Activated naive CD4-positive, alpha-beta T cell treated with anti-CD3 and anti-CD28 coated beads for 36 hours (primary cell): ENCODE results near the gene PTCD2. TPM values are rescaled to one million over a fixed set of nuclear protein-coding genes. Genes with fewer than 3 reads are reported as not detected.

Experiments used
- CTCF ChIA-PET: fragments of 350-600 bp; sonication (Branson Sonifier 250); formaldehyde crosslinking; loops from one replicate; lab custom pipeline; 2021; ENCODE audit warnings: antibody characterized with exemption; lab: Charles Lee
- DNase-seq: peaks from one replicate; pipeline ENCODE4 v3.0.0-alpha.2; 2020
- H3K27ac Mint-ChIP-seq: one replicate; pipeline ENCODE4 v1.8.0; 2021; ENCODE audit warnings: mild to moderate bottlenecking, mixed read lengths
- H3K27me3 Mint-ChIP-seq: one replicate; pipeline ENCODE4 v1.8.0; 2021; ENCODE audit warnings: low read depth, mixed read lengths
- H3K36me3 Mint-ChIP-seq: one replicate; pipeline ENCODE4 v1.8.0; 2021; ENCODE audit warnings: low read depth, mixed read lengths
- H3K4me1 Mint-ChIP-seq: one replicate; pipeline ENCODE4 v1.8.0; 2021; ENCODE audit warnings: low read depth, mixed read lengths
- H3K4me3 Mint-ChIP-seq: one replicate; pipeline ENCODE4 v1.8.0; 2021; ENCODE audit warnings: mild to moderate bottlenecking, moderate library complexity, mixed read lengths
- H3K9me3 Mint-ChIP-seq: one replicate; pipeline ENCODE4 v1.8.0; 2021; ENCODE audit warnings: mixed read lengths
- intact Hi-C: fragments of 100-400 bp; cut with micrococcal nuclease; formaldehyde crosslinking; loops from one replicate; pipeline ENCODE4 v1.15.1; 2023
- total RNA-seq, 2 experiments: library from RNA; stranded (reverse); gene quantifications; one replicate each; pipeline ENCODE4 v1.2.3, GENCODE V29; 2021

PTCD2 gene
- total RNA-seq, 2 experiments from 2014 or later, result 10.1 to 11.6 TPM

GRCh38 chr5:72372923-72373322 is 52.8 kb downstream of the PTCD2 start:
- CTCF ChIA-PET, result interaction anchor here (0.7 kb wide), 1 partner anchor 17 kb away, joined by 3 read pairs; no protein-coding TSS in a partner anchor
- Mint-ChIP-seq H3K4me1 (no peaks in the 10 kb centered on the region), H3K9me3 (no peaks in the 10 kb centered on the region), H3K4me3 (no peak overlapping the region), H3K36me3 (peaks cover 4% of the 10 kb centered on the region), H3K27ac (no peak overlapping the region), H3K27me3 (peaks cover 3% of the 10 kb centered on the region)
- no peak for DNase-seq
- intact Hi-C loops, result no loop called here

- intact Hi-C loops, result no loop called here
- no peak overlapping the region for H3K4me3 Mint-ChIP-seq
- H3K9me3 Mint-ChIP-seq, result no peaks in the 10 kb centered on the region
- no peak for DNase-seq
- H3K27me3 Mint-ChIP-seq, result peaks cover 3% of the 10 kb centered on the region
- H3K27ac Mint-ChIP-seq, result no peak overlapping the region
- CTCF ChIA-PET, result no interaction called here
- H3K4me1 Mint-ChIP-seq, result no peaks in the 10 kb centered on the region
- H3K36me3 Mint-ChIP-seq, result peaks cover 4% of the 10 kb centered on the region
These were observed 54.7 kb downstream of the PTCD2 start for GRCh38 chr5:72374844-72375243.

- no peaks in the 10 kb centered on the region for H3K4me1 Mint-ChIP-seq
- CTCF ChIA-PET, result no interaction called here
- H3K4me3 Mint-ChIP-seq, result no peak overlapping the region
- no peaks in the 10 kb centered on the region for H3K36me3 Mint-ChIP-seq
- DNase-seq, result no peak
- H3K27me3 Mint-ChIP-seq, result peaks cover 3% of the 10 kb centered on the region
- no peaks in the 10 kb centered on the region for H3K9me3 Mint-ChIP-seq
- H3K27ac Mint-ChIP-seq, result no peak overlapping the region
- intact Hi-C loops, result no loop called here
These were observed 56.2 kb downstream of the PTCD2 start for GRCh38 chr5:72376381-72376780.

- peaks cover 3% of the 10 kb centered on the region for H3K27me3 Mint-ChIP-seq
- H3K4me3 Mint-ChIP-seq, result no peak overlapping the region
- no peaks in the 10 kb centered on the region for H3K9me3 Mint-ChIP-seq
- intact Hi-C loops, result no loop called here
- no peaks in the 10 kb centered on the region for H3K36me3 Mint-ChIP-seq
- no peak overlapping the region for H3K27ac Mint-ChIP-seq
- H3K4me1 Mint-ChIP-seq, result no peaks in the 10 kb centered on the region
- CTCF ChIA-PET, result no interaction called here
- DNase-seq, result no peak
These were observed 57.9 kb downstream of the PTCD2 start for GRCh38 chr5:72377910-72378638.

GRCh38 chr5:72378639-72379289 is 58.6 kb downstream of the PTCD2 start:
- intact Hi-C loops, result no loop called here
- CTCF ChIA-PET, result interaction anchor here (0.7 kb wide), 1 partner anchor 406 kb away, joined by 3 read pairs; no protein-coding TSS in a partner anchor
- DNase-seq, result no peak
- Mint-ChIP-seq H3K4me1 (no peaks in the 10 kb centered on the region), H3K9me3 (no peaks in the 10 kb centered on the region), H3K27ac (no peak overlapping the region), H3K36me3 (no peaks in the 10 kb centered on the region), H3K4me3 (no peak overlapping the region), H3K27me3 (peaks cover 3% of the 10 kb centered on the region)

- CTCF ChIA-PET, result no interaction called here
- H3K27me3 Mint-ChIP-seq, result peaks cover 3% of the 10 kb centered on the region
- H3K36me3 Mint-ChIP-seq, result no peaks in the 10 kb centered on the region
- no peak for DNase-seq
- no peak overlapping the region for H3K4me3 Mint-ChIP-seq
- no peak overlapping the region for H3K27ac Mint-ChIP-seq
- no peaks in the 10 kb centered on the region for H3K4me1 Mint-ChIP-seq
- no peaks in the 10 kb centered on the region for H3K9me3 Mint-ChIP-seq
- intact Hi-C loops, result no loop called here
These were observed 59.8 kb downstream of the PTCD2 start for GRCh38 chr5:72379936-72380335.

GRCh38 chr5:72380492-72381274 is 60.5 kb downstream of the PTCD2 start:
- CTCF ChIA-PET, result no interaction called here
- no peaks in the 10 kb centered on the region for H3K9me3 Mint-ChIP-seq
- H3K27ac Mint-ChIP-seq, result no peak overlapping the region
- no peaks in the 10 kb centered on the region for H3K36me3 Mint-ChIP-seq
- no peak for DNase-seq
- no peak overlapping the region for H3K4me3 Mint-ChIP-seq
- intact Hi-C loops, result no loop called here
- no peaks in the 10 kb centered on the region for H3K27me3 Mint-ChIP-seq
- H3K4me1 Mint-ChIP-seq, result no peaks in the 10 kb centered on the region

- Mint-ChIP-seq H3K27ac (no peak overlapping the region), H3K4me1 (no peaks in the 10 kb centered on the region), H3K4me3 (no peak overlapping the region), H3K36me3 (no peaks in the 10 kb centered on the region), H3K27me3 (no peaks in the 10 kb centered on the region), H3K9me3 (no peaks in the 10 kb centered on the region)
- CTCF ChIA-PET, result no interaction called here
- DNase-seq, result no peak
- intact Hi-C loops, result no loop called here
These were observed 63.1 kb downstream of the PTCD2 start for GRCh38 chr5:72383280-72383679.

GRCh38 chr5:72383726-72384125 is 63.6 kb downstream of the PTCD2 start:
- Mint-ChIP-seq H3K27ac (no peak overlapping the region), H3K36me3 (no peaks in the 10 kb centered on the region), H3K4me3 (no peak overlapping the region), H3K27me3 (no peaks in the 10 kb centered on the region), H3K4me1 (no peaks in the 10 kb centered on the region), H3K9me3 (no peaks in the 10 kb centered on the region)
- intact Hi-C loops, result no loop called here
- CTCF ChIA-PET, result no interaction called here
- DNase-seq, result no peak

- Mint-ChIP-seq H3K27me3 (no peaks in the 10 kb centered on the region), H3K4me3 (no peak overlapping the region), H3K9me3 (no peaks in the 10 kb centered on the region), H3K4me1 (no peaks in the 10 kb centered on the region), H3K36me3 (no peaks in the 10 kb centered on the region), H3K27ac (no peak overlapping the region)
- DNase-seq, result no peak
- CTCF ChIA-PET, result interaction anchor here (0.8 kb wide), 1 partner anchor 19 kb away, joined by 3 read pairs; no protein-coding TSS in a partner anchor
- intact Hi-C loops, result no loop called here
These were observed 66.5 kb downstream of the PTCD2 start for GRCh38 chr5:72386639-72387038.

GRCh38 chr5:72387985-72388384 is 67.8 kb downstream of the PTCD2 start:
- DNase-seq, result no peak
- intact Hi-C loops, result no loop called here
- Mint-ChIP-seq H3K27ac (no peak overlapping the region), H3K9me3 (no peaks in the 10 kb centered on the region), H3K27me3 (no peaks in the 10 kb centered on the region), H3K4me1 (no peaks in the 10 kb centered on the region), H3K4me3 (no peak overlapping the region), H3K36me3 (no peaks in the 10 kb centered on the region)
- CTCF ChIA-PET, result no interaction called here

- Mint-ChIP-seq H3K4me1 (no peaks in the 10 kb centered on the region), H3K9me3 (no peaks in the 10 kb centered on the region), H3K4me3 (no peak overlapping the region), H3K27ac (no peak overlapping the region), H3K27me3 (peaks cover 5% of the 10 kb centered on the region), H3K36me3 (no peaks in the 10 kb centered on the region)
- CTCF ChIA-PET, result no interaction called here
- intact Hi-C loops, result no loop called here
- no peak for DNase-seq
These were observed 68.5 kb downstream of the PTCD2 start for GRCh38 chr5:72388646-72389045.
